NCI-H1694 (cell line): Measurements from ENCODE around the gene FOCAD.

Experiments
- DNase-seq: peaks from one replicate; lab custom pipeline; 2025; lab: John Stamatoyannopoulos, UW

Gene FOCAD

GRCh38 chr9:20790721-20791120, 106.7 kb downstream of the FOCAD start:
- DNase-seq: no peak

DNA sequence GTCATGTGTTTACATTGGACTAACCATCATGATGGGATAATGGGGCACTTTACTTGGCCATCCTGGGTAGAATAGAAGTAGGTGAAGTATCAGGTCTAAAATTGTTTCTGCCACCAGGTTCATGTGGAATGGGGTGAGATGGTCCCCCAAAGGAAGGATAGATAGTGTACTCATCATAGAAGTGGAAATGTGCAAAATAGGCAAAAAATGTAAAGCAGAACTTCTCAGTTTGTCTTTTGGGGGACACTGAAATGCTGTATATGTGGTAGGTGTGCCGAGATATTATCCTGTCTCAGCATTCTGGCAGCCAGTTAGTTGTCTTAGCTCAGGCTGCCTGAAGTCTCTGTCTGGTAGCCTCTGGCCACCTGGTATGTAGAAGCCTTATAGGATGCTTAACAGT, 107.6 kb downstream of the FOCAD start:
- no peak for DNase-seq

DNA sequence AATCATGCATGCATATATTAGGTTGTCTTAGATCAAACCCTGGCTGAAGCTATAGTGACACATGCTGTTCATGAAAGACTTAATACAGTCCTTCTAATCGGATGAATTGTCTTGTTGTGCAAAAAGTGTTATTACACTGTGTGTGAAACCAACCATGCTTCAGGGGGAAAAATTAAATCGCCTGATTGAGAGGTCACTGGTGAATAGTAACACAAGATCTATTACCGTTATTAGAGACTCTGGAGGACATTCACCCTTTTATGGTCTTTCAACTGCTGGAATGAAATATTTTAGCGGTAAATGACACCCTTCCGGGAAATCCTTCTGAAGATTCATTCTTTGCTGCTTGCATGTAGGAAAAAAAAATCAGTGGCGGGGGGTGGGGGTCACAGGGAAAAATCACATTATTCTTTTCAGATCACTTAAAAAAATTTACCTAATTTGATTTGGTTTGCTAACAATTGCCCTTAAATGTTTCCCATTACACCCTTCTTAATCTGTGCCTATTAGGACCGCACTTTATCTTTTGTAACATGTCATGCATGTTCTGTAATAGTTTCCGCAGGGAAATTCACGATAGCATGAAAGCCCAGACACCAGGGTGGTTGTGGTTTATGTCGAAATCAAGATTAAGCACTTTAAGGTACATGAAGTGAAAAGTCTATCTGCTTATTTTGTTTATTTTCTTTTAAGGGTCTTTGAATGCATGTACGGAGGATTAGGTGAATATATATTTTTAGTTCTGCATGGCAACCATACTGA, 120.6 kb downstream of the FOCAD start:
- DNase-seq: no peak

DNA sequence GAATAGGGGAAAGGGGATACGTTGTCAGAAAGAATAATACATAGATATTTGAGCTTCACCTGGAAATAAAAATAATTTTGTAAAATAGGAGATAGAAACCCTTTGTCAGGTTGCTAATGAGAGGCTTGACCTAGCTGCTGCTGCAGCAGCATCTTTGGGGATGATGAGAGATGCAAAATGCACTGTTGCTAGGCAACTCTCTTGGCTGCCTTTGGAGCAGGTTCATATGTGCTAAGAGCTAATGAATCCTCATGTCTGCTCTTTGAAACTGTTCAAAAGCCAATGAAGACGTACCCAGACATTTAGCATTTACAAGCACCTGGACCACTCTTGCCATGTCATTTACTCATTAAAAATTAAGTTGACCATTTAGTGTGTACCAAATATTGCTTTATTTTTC, 121.7 kb downstream of the FOCAD start:
- DNase-seq: peak; percentile 1

DNA sequence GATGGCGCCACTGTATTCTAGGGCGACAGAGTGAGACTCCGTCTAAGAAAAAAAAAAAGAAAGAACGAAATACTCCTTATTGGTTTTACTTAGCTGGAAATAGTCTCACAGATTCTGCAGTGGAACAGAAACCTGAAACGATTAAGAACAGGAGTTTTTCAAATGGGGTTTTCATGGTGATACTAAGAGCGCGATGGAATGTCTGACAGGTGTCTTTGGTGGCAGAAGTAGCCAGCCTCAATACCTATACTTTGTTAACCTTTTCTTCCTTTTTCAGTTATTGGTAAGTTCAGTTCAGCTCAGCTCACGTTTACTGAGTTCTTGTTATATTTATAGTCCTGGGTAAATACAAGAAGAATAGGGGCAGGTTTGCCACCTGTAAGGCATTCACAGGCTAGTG, 123.9 kb downstream of the FOCAD start:
- DNase-seq: no peak

GRCh38 chr9:20811872-20812271, 127.8 kb downstream of the FOCAD start:
- no peak for DNase-seq

GRCh38 chr9:20815923-20816703, 132.1 kb downstream of the FOCAD start:
- DNase-seq: no peak

GRCh38 chr9:20823051-20823450, 139.0 kb downstream of the FOCAD start:
- no peak for DNase-seq

- no peak for DNase-seq
Observed at GRCh38 chr9:20831028-20831427, 147.0 kb downstream of the FOCAD start.

DNA sequence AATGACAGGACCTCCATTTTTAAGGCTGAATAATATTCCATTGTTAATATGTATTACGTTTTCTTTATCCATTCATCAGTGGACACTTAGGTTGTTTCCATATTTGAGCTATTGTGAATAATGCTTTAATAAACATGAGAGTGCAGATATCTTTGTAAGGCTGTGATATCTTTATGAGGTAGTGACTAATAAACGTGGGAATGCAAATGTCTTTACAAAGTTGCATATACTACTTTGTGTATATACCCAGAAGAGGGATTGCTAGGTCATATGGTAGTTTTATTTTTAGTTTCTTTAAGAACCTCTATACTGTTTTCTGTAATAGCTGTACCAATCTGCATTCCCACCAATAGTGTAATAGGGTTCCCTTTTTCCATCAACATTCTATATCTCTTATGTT, 148.7 kb downstream of the FOCAD start:
- no peak for DNase-seq

- no peak for DNase-seq
Observed at GRCh38 chr9:20835377-20836286, 151.6 kb downstream of the FOCAD start.

DNA sequence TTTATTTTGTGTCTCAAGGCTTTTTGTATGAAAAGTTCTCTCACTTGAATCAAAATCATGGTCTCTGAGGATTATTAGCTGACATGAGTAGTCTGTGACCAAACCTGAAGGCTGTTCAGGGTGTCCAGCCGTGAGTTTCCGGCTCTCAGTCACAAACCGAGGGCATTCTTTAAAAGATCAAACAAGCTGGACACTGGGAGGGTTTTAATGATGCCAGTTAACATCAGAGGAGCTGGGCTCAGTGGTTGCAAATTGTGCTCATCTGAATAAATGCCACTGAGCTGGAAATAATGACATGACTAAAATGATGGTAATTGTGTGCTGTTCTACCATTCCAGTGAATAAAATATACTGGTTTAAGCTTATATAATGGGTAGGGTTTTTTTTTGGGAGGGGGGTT, 153.1 kb downstream of the FOCAD start:
- no peak for DNase-seq

DNA sequence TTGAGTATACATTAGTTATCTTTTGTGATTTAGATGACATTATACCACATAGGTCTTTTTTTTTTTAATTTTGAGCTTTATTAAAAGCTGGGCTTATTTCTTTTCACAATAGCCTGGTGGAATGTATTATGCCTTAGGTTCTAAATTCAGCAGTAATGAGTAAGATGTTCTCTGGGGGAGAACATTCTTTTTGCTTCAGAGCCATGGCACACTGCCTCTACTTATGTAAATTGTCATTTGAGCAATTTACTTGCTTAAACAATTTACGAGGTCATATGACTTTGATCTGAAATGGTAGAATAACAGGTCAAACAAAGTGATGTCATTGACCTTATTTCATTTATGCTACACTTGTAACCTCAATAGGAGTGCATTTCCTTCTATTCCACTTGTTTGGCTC, 154.2 kb downstream of the FOCAD start:
- DNase-seq: no peak

DNA sequence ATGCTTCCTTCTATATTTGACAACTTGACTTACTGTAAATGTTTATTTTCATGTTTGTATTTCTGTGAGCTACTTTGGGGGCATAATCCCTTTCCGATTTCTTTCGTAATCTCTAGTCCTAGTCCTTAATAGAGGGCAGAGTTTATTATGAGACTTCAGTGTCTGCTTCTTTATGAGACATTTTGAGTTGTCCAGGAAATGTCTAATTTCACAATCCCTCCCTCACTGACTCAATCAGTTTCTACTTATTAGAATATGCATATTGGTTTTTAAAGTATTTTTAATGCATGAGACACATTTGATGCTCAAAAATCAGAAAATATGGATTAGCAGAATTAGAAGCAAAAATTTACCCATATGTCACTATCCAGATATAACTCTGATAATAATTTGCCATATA, 160.9 kb downstream of the FOCAD start:
- DNase-seq: no peak

GRCh38 chr9:20848490-20848889, 164.4 kb downstream of the FOCAD start:
- DNase-seq: no peak

- DNase-seq: no peak
Observed at GRCh38 chr9:20853866-20854265, 169.8 kb downstream of the FOCAD start.

GRCh38 chr9:20854444-20854843, 170.4 kb downstream of the FOCAD start:
- DNase-seq: no peak

DNA sequence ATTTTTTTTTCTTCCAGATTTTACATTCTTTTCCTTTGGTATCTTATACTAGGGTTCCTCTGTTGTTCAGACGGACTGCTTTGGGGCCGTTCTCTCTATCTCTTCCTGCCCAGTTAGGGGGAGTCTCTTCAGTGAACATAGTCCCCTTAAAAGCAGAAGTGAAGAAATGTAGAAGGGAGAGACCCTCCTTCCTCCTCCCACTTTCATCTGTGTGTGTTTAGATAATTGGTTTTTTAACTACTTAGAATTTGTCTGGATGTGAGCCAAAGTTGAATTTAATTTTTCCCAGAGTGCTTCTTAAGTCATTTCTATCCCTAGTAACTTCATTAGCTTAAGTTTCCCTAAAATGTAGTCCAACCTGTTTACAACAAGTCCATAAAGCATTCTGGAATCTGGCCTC, 179.9 kb downstream of the FOCAD start:
- no peak for DNase-seq

DNA sequence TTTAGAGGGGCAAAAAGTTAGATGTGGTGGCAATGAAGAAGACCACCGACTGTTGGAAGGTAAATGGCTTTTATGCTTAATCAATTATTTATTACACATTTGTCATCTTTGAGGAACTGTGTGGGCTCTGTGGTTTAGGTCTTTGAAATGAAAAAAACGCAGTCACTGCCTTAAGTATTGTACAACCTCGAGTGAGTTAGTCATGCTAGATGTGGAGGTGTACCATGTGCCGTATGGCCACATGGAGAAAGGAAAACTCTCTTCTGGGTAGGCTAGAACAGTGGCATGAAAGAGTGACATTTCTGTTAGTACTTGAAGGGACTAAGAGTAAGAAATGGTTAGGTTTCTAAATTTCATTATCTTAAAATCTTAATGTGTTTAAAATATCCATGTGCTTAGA, 181.3 kb downstream of the FOCAD start:
- DNase-seq: no peak

DNA sequence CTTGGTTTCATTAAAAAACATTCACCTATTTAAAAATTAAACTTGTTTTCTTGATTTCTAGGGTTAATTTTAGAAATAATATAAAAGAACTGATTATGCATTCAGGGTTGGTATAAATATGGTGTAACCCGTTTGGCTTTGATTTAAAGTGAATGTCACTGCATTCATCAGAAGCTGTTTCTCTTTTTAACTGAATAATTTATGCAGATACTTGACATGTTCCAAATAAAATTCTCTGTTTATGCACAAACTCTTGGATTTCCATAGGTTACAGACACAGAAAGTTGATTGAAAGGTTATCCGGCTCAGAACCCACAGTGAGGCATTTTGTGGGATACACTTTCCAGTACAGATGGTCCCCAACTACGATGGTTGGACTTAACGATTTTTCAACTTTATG, 186.1 kb downstream of the FOCAD start:
- DNase-seq: no peak

DNA sequence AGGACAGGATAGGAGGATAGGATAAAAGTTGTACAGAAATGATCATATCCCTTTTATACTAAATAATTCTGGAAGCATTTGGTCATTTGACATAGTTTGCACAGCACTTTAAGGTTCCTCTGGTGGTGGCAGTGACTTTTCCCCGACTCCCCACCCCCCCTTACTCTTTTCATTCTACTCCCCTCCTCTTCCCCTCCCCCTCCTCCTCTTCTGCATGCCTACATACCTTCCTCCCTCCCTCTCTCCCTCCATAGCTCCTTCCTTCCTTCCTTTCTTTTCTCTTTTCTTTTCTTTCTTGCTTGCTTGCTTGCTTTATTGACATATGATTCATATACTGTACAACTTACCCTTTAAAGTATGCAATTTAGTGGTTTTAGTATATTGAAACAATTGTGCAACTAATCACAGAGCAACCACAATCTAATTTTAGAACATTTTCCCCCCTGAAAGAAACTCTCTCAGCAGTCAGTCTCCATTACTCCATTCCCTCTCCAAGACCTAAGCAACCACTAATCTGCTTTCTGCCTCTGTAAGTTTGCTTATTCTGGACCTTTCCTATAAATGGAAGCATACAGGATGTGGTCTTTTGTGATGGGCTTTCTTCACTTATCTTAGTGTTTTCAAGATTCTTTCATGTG, 188.4 kb downstream of the FOCAD start:
- no peak for DNase-seq

DNA sequence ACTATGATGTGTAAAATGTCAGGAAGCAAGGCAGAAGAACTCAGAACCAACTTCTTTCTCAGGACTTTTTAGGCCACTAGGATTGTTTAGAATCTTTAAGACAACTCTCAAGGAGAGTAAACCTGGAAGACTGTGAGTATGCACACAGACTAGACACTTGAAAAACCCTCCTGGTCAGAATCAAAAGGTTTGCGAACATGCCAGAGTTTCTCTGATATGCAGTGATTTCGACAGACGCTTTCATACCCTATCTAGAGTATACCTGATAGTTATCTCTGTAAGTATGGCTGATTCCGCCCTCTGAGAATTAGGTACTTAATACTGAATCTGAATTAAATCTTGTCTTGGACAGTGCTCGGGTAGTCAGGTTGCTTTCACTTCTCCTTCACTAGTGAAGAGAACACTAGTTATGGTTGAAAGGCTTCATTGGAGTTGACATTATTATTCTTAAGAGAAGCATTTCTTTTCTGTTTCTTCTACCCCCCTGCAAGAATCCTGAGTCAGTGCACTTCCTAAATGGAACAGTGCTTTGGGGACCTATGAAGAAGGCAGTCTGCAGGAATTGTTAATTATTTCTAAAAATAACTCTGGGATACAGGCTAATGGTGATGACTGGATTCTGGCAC, 189.3 kb downstream of the FOCAD start:
- DNase-seq: no peak
